Measurements from ENCODE around the gene LNX1. TPM values are rescaled to one million over a fixed set of nuclear protein-coding genes. Genes with fewer than 3 reads are reported as not detected.

LNX1 gene
- total and polyA plus RNA-seq, 2 of the 8 experiments (the other 6 are each of a cell fraction or from before 2014, with no cell fraction given) = 2.7 to 3.8 TPM

DNA sequence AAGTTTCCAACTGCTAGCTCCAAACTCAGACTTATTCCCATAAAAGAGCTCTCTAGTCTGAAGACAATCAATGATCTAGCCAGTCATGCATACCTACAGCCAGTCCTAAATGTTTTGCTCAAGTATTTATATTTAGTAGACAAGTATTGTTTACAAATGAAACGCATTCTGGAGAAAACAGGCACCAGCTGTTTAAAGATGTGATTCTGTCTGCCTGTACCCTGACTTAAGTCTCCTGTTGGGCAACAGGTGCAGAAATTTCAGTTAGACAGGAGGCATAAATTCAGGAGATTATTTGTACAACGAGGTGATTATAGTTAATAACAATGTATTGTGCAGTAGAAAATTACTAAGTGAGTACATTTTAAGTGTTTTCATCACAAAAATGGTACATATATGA, 28.9 kb downstream of the LNX1 start:
- Histone ChIP-seq H3K4ac (replicated peaks; ENCODE audit: insufficient read length, low read depth, low read length) (no peak overlapping the region), H2BK20ac (ENCODE audit: low read length) (no peak overlapping the region), H4K20me1 (replicated peaks in 1 of 2; ENCODE audit: control insufficient read depth in 1 of 2, insufficient read depth in 2 of 2, low read length in 2 of 2) (no peaks in the 10 kb centered on the region), H3K79me1 (ENCODE audit: low read depth, low read length) (no peaks in the 10 kb centered on the region), H3K27ac (ENCODE audit: low read depth, low read length) (no peak overlapping the region), H2BK12ac (ENCODE audit: low read depth, low read length) (no peak overlapping the region), H2BK5ac (ENCODE audit: low read depth, low read length) (no peak overlapping the region), H4K5ac (ENCODE audit: insufficient read length, low read depth, low read length) (no peak overlapping the region), H2AFZ (ENCODE audit: low read length) (no peak overlapping the region), H3K14ac (ENCODE audit: insufficient read length) (no peak overlapping the region), H2AK5ac (ENCODE audit: low read depth, low read length) (no peak overlapping the region), H3K79me2 (ENCODE audit: control insufficient read depth in 1 of 2, insufficient read depth in 2 of 2, low read length in 2 of 2) (no peaks in the 10 kb centered on the region), H2BK15ac (ENCODE audit: low read length) (no peak overlapping the region), H3K56ac (replicated peaks; ENCODE audit: insufficient read length, low read depth, low read length) (no peak overlapping the region), H2BK120ac (replicated peaks; ENCODE audit: low read depth, low read length) (no peak overlapping the region), H3K23ac (ENCODE audit: insufficient read length) (no peak overlapping the region), H3K9me3 (ENCODE audit: insufficient read depth in 2 of 2, low read depth in 1 of 2, low read length in 1 of 2) (no peaks in the 10 kb centered on the region), H4K8ac (ENCODE audit: extremely low read depth, insufficient read depth, low read length) (no peak overlapping the region), H3K4me3 (ENCODE audit: extremely low read depth in 1 of 4, insufficient read depth in 2 of 4, low read depth in 3 of 4, low read length in 4 of 4) (no peak overlapping the region), H3K27me3 (replicated peaks in 1 of 4; ENCODE audit: control insufficient read depth in 3 of 4, extremely low read depth in 1 of 4, insufficient read depth in 3 of 4, low read length in 3 of 4) (no peaks in the 10 kb centered on the region), H3K4me2 (ENCODE audit: insufficient read depth in 1 of 2, low read depth in 2 of 2, low read length in 2 of 2) (no peak overlapping the region), H3K23me2 (ENCODE audit: low read depth, low read length) (no peaks in the 10 kb centered on the region), H3K18ac (ENCODE audit: extremely low read depth, low read length) (no peak overlapping the region), H3K4me1 (replicated peaks in 1 of 4; ENCODE audit: control insufficient read depth in 3 of 4, insufficient read depth in 4 of 4, low read length in 3 of 4) (no peaks in the 10 kb centered on the region; a peak in 1 of 7 replicates), H3K9ac (replicated peaks in 1 of 4; ENCODE audit: extremely low read depth in 1 of 4, low read depth in 3 of 4, low read length in 3 of 4) (no peak overlapping the region), H4K91ac (replicated peaks; ENCODE audit: insufficient read length, low read length) (no peak overlapping the region), H3K36me3 (ENCODE audit: control insufficient read depth in 2 of 4, insufficient read depth in 4 of 4, low read length in 3 of 4) (no peaks in the 10 kb centered on the region)
- FAIRE-seq = no peak
- POLR2A ChIA-PET (ENCODE audit: partially characterized antibody) = no interaction called here
- CTCF ChIA-PET (ENCODE audit: partially characterized antibody) = no interaction called here
- 94% methylated on average over 2 of the region's 2 CpGs; no CpG with 5 or more reads in 1 of the 2 experiments for WGBS, 2 experiments (ENCODE audit: extremely low coverage in 1 of 2, insufficient coverage in 1 of 2, insufficient read length in 1 of 2, insufficient replicate concordance in 2 of 2, low coverage in 1 of 2, low lambda C conversion rate in 2 of 2, missing lambda C conversion rate in 1 of 2)
- no peak for DNase-seq (ENCODE audit: low read depth in 1 of 2, low spot score in 2 of 2)
- no peak for TF ChIP-seq BACH1 (IDR thresholded peaks at IDR 0.05; ENCODE audit: low read length)
- TF ChIP-seq, protein P1, sequence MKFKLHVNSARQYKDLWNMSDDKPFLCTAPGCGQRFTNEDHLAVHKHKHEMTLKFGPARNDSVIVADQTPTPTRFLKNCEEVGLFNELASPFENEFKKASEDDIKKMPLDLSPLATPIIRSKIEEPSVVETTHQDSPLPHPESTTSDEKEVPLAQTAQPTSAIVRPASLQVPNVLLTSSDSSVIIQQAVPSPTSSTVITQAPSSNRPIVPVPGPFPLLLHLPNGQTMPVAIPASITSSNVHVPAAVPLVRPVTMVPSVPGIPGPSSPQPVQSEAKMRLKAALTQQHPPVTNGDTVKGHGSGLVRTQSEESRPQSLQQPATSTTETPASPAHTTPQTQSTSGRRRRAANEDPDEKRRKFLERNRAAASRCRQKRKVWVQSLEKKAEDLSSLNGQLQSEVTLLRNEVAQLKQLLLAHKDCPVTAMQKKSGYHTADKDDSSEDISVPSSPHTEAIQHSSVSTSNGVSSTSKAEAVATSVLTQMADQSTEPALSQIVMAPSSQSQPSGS (IDR thresholded peaks at IDR 0.05; ENCODE audit: low read length) = no peak
- no peak for TF ChIP-seq CTBP2 (IDR thresholded peaks at IDR 0.05; ENCODE audit: borderline replicate concordance, insufficient read depth, insufficient read length, low read length)
- TF ChIP-seq CHD1 (IDR thresholded peaks at IDR 0.05; ENCODE audit: low read depth, low read length) = no peak
- no peak for TF ChIP-seq CTCF (IDR thresholded peaks at IDR 0.05; ENCODE audit: control extremely low read depth in 1 of 3, insufficient read depth in 1 of 3, low read depth in 1 of 3, low read length in 3 of 3)
- no peak for TF ChIP-seq NANOG (IDR thresholded peaks at IDR 0.05; ENCODE audit: insufficient read depth, low read depth, low read length, poor library complexity, severe bottlenecking)
- no peak for TF ChIP-seq EP300 (IDR thresholded peaks at IDR 0.05; ENCODE audit: borderline replicate concordance in 1 of 2, low read depth in 2 of 2, low read length in 2 of 2)
- no peak for TF ChIP-seq SP4 (IDR thresholded peaks at IDR 0.05; ENCODE audit: low read length)
- TF ChIP-seq RXRA (IDR thresholded peaks at IDR 0.05; ENCODE audit: insufficient read depth, low read depth, low read length) = no peak
- no peak for TF ChIP-seq JUND (IDR thresholded peaks at IDR 0.05; ENCODE audit: low read length)

Data from H1 (cell line).